Measurements from ENCODE around the gene SLC35F4.
"Not testable (repeated sequence)": the region's sequence is repeated elsewhere in the genome, so short reads cannot be mapped to it uniquely, and the experiment has no call there.

The SLC35F4 gene

DNA sequence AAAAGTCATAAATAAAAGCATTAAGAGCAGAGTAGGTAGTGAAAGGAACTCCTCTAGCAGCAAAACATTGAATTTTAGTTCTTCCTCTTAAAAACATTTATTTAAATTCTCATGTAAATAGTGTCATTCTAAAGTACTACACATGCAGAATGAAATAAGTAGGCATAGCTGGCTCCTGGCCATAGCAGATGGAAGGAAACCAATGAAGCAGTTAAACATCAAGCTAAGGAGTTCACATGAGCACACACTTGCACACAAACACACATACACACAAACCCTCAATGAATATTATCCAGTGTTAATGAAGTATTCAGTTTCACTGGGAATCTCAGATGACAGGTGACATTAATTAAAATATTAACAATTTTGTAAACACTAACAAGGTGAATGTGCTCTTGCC is 69.3 kb downstream of the SLC35F4 start:
- Mint-ChIP-seq H3K9me3 (no peaks in the 10 kb centered on the region), H3K27me3 (ENCODE audit: low read depth) (no peaks in the 10 kb centered on the region), H3K4me1 (ENCODE audit: low read depth) (no peaks in the 10 kb centered on the region), H3K4me3 (no peak overlapping the region), H3K36me3 (ENCODE audit: low read depth) (no peaks in the 10 kb centered on the region), H3K27ac (no peak overlapping the region)

DNA sequence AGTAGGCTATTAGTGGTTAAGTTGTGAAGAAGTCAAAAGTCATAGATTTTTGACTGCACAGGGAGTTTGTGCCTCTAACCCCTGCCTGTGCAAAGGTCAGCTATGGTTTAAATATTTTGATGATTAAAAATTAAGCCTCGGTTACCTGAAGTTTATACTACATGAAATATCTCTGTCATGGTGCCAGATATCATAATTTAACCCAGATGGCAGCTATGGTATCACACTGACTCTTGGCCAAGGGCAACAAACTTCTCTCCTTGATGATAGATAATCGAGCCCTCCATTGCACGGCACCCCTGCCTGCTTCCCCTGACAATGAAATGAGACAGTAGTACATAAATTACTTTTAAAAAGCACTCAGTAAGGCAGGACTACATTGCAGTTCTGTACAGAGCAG is 80.8 kb downstream of the SLC35F4 start:
- Mint-ChIP-seq H3K27ac (no peak overlapping the region), H3K4me3 (no peak overlapping the region), H3K27me3 (ENCODE audit: low read depth) (no peaks in the 10 kb centered on the region), H3K4me1 (ENCODE audit: low read depth) (no peaks in the 10 kb centered on the region), H3K9me3 (peaks cover 39% of the 10 kb centered on the region), H3K36me3 (ENCODE audit: low read depth) (no peaks in the 10 kb centered on the region)

DNA sequence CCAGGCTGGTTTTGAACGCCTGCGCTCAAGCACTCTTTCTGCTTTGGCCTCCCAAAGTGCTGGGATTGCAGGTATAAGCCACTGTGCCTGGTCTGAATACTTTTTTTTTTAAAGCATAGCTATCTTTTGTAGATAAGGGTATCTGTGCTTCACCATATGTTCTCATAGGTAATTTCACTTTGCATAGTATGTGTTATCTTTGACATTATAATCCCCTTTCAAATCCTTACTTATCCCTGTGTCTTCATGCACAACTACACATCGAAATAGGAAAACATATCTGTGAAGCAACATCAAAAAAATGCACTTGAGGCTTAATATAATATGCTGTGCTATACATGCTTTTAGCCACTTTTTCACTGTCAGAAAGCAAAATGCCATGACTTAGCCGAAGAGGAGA is 94.1 kb downstream of the SLC35F4 start:
- H3K27ac Mint-ChIP-seq, result no peak overlapping the region
- H3K4me1 Mint-ChIP-seq (ENCODE audit: low read depth), result no peaks in the 10 kb centered on the region
- H3K36me3 Mint-ChIP-seq (ENCODE audit: low read depth), result no peaks in the 10 kb centered on the region
- H3K4me3 Mint-ChIP-seq, result no peak overlapping the region
- H3K9me3 Mint-ChIP-seq, result peaks cover 7% of the 10 kb centered on the region
- no peaks in the 10 kb centered on the region for H3K27me3 Mint-ChIP-seq (ENCODE audit: low read depth)

DNA sequence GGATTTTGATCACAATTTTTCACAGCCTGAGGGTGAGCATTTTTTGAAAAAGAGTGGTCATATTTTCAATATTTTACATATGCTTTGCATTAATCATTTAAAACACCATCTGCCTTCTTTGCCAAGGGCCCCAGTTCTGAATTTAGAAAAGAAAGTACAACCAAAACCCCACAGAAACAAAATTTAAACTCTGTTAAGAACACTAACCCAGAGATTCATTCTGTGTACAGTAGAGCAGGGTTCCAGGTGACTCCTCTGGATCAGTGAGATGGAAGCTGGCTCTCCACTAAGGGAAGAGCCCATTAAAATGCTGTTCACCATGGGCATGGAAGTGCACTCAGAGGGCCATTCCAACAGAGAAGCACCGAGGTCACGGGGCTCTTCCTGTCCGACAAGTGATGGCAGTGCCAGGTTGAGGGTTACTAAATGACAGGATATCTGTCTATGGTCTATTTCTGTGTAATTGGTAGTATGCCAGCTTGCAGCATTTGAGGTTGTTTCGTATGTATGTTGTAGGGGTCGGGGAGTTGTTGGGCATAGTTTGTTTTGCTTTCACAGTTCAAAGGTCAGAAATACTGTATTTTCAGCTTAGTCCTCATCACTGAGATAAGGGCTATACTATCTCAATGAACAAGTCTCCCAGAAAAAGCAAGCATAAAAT is 95.9 kb downstream of the SLC35F4 start:
- H3K4me1 Mint-ChIP-seq (ENCODE audit: low read depth), result no peaks in the 10 kb centered on the region
- H3K27ac Mint-ChIP-seq, result no peak overlapping the region
- no peaks in the 10 kb centered on the region for H3K27me3 Mint-ChIP-seq (ENCODE audit: low read depth)
- no peak overlapping the region for H3K4me3 Mint-ChIP-seq
- H3K9me3 Mint-ChIP-seq, result no peaks in the 10 kb centered on the region
- no peaks in the 10 kb centered on the region for H3K36me3 Mint-ChIP-seq (ENCODE audit: low read depth)

DNA sequence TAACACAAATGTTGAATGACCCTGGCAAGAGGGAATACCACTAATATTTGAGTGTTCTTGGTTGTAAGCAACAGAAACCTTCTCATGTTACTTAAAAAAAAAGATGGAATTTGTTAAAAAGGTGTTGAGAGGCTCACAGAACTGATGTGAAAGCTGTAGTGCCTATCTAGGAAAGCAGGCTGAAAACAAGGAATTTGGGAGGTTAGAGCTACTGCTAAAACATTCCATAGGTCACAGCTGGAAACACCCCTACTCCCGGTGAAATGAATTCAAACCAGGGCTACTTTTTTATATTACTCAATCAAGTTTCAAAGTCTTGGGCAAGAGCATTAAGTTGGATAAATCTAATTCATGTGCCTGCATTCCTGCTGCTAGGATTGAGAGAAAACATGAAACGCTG is 104.1 kb downstream of the SLC35F4 start:
- Mint-ChIP-seq H3K27me3 (ENCODE audit: low read depth) (no peaks in the 10 kb centered on the region), H3K27ac (no peak overlapping the region), H3K9me3 (no peaks in the 10 kb centered on the region), H3K4me1 (ENCODE audit: low read depth) (no peaks in the 10 kb centered on the region), H3K4me3 (no peak overlapping the region), H3K36me3 (ENCODE audit: low read depth) (no peaks in the 10 kb centered on the region)

DNA sequence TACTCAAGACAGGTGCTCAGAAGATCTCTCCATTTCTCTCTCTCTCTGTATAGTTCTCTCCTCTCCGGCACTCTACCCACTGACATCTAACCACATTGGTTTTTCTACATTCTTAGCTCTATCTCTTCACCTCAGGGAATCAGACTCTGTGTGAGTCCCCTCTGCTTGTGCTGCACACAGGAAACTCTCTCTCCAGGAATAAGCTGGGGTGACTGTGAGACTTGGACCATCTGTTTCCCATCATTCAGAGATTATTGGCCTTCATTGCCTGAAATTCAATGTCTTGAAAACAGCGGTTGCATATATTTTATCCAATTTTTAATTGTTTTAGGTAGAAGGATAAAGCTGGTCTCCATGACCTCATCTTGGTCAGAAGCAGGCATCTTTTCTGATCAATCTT is 105.0 kb downstream of the SLC35F4 start:
- Mint-ChIP-seq H3K9me3 (no peaks in the 10 kb centered on the region), H3K27ac (no peak overlapping the region), H3K4me1 (ENCODE audit: low read depth) (no peaks in the 10 kb centered on the region)

DNA sequence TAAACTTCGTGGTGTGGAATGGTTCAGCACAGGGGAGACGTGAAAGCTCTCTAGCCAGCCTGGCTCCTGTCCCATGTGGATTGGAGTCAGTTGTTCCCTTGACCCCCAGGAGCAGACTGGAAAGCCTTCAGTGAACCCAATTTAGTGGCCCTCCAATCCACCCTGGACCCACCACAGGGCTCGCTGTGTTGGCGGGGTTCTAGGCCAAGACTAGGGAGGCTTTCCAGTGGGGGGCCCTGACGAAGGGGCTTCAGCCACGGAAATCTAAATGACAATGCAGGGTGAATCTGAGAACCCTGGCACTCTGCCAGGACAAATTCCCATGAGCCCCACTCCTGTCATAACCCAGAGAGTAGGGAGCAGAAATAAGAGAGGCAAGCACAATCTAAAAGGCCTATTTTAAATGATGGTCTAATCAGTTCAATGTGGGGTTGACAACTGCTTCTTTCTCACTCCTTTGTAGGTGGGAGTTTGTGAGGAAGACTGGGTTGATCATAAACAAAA is 110.8 kb downstream of the SLC35F4 start:
- Mint-ChIP-seq H3K4me3 (no peak overlapping the region), H3K4me1 (ENCODE audit: low read depth) (no peaks in the 10 kb centered on the region), H3K9me3 (no peaks in the 10 kb centered on the region), H3K36me3 (ENCODE audit: low read depth) (no peaks in the 10 kb centered on the region), H3K27me3 (ENCODE audit: low read depth) (no peaks in the 10 kb centered on the region), H3K27ac (no peak overlapping the region)

More for the DNA sequence above, 105.0 kb downstream of the SLC35F4 start:
- Mint-ChIP-seq H3K27me3 (ENCODE audit: low read depth) (no peaks in the 10 kb centered on the region), H3K36me3 (ENCODE audit: low read depth) (no peaks in the 10 kb centered on the region), H3K4me3 (no peak overlapping the region)

DNA sequence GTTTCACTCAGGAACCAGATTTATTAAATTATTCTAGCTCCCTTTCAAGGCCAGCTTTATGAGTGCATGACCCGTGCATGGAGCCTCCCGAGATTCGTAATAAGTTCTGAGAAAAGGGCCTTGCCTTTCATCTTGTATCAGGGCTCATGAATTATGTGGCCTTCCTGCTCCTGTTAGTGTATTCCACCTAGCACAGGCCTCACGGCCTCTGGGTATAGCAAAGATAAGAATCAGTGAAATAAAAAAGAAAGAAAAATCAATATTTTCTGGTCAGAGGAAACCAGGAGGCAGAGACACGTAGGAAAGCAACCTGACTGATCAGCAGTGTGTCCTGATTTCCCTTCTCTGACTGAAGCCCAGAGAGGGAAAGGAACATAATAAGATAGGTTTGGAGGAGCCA is 111.4 kb downstream of the SLC35F4 start:
- H3K27ac Mint-ChIP-seq, result no peak overlapping the region
- H3K9me3 Mint-ChIP-seq, result no peaks in the 10 kb centered on the region
- no peak overlapping the region for H3K4me3 Mint-ChIP-seq
- no peaks in the 10 kb centered on the region for H3K4me1 Mint-ChIP-seq (ENCODE audit: low read depth)
- H3K36me3 Mint-ChIP-seq (ENCODE audit: low read depth), result no peaks in the 10 kb centered on the region
- H3K27me3 Mint-ChIP-seq (ENCODE audit: low read depth), result no peaks in the 10 kb centered on the region

DNA sequence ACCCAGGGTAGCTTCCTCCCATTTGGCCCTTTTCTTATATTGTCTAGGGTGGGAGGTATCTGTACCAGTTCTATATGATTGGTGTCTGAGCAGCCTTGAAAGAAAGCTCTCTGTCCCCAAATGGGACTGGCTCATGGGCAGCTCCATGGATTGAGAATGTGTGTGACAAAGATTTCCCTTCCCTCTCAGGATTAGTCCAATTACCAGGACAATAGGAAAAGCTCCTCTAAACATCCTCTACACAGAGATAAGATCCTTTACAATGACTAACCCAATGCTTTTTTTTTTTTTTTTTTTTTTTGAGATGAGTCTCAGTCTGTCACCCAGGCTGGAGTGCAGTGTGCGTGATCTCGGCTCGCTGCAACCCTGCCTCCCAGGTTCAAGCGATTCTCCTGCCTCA is 112.1 kb downstream of the SLC35F4 start:
- Mint-ChIP-seq H3K9me3 (no peaks in the 10 kb centered on the region), H3K27ac (no peak overlapping the region), H3K27me3 (ENCODE audit: low read depth) (no peaks in the 10 kb centered on the region), H3K4me3 (no peak overlapping the region), H3K36me3 (ENCODE audit: low read depth) (no peaks in the 10 kb centered on the region), H3K4me1 (ENCODE audit: low read depth) (no peaks in the 10 kb centered on the region)

DNA sequence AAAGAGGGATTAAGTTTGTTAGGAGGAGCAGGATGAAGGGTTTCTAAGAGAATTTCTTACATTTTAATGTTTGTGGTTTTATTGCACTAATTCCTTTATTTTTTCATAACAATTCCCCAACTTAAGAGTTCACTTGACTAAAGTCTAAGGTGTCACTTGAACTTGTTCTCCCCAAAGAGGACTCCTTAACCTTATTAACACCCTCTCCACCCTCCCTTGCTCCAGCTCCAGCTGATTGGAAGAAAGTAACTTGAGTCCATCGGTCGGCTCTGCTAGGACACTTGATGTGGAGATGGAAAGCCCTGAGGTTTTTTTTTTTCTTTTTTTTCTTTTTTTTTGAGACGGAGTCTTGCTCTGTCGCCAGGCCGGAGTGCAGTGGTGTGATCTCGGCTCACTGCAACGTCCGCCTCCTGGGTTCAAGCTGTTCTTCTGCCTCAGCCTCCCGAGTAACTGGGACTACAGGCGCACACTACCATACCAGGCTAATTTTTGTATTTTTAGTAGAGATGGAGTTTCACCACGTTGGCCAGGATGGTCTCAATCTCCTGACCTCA is 113.7 kb downstream of the SLC35F4 start:
- H3K27ac Mint-ChIP-seq; H3K4me1 Mint-ChIP-seq (ENCODE audit: low read depth); H3K9me3 Mint-ChIP-seq; H3K27me3 Mint-ChIP-seq (ENCODE audit: low read depth); H3K36me3 Mint-ChIP-seq (ENCODE audit: low read depth); H3K4me3 Mint-ChIP-seq: not testable (repeated sequence)

DNA sequence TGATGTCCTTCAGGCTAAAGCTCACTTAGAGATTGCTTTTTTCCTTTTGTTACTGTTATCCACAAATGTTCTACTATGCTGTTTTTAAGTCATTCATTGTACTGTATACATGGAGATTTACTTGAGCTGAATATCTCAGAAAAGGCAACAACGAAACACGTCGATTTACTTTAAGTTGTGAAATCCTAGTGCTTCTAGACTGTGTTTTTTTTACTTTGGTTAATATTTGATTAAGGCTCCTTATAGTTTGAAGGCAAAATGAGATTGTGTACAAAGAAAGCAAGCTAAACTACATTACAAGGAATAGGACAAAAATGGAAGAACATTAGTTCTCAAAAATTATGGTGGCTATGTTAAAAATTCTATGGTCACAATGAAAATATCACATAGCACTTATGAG is 114.5 kb downstream of the SLC35F4 start:
- Mint-ChIP-seq H3K9me3 (no peaks in the 10 kb centered on the region), H3K27ac (no peak overlapping the region), H3K4me1 (ENCODE audit: low read depth) (no peaks in the 10 kb centered on the region), H3K36me3 (ENCODE audit: low read depth) (no peaks in the 10 kb centered on the region), H3K4me3 (no peak overlapping the region), H3K27me3 (ENCODE audit: low read depth) (no peaks in the 10 kb centered on the region)

DNA sequence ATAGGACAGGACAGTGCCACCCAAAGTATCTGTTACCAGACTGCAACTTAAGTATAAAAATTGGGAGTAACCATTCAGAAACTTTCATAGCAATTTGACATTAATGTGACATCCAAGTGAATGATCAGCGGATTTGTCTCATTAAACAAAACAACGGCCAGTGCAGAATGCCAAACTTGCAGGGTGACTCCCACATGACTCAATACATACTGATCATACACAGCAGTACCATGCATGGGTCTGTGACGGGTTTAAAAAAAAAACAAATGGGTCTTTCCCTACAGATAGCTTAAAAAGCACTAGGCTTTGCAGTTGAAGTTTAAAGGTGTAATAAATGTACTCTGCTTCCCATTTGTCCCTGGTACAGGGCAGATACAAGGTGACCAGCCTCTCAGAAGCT is 116.6 kb downstream of the SLC35F4 start:
- H3K27ac Mint-ChIP-seq, result no peak overlapping the region
- no peaks in the 10 kb centered on the region for H3K9me3 Mint-ChIP-seq
- H3K36me3 Mint-ChIP-seq (ENCODE audit: low read depth), result no peaks in the 10 kb centered on the region
- no peaks in the 10 kb centered on the region for H3K4me1 Mint-ChIP-seq (ENCODE audit: low read depth)
- no peak overlapping the region for H3K4me3 Mint-ChIP-seq
- H3K27me3 Mint-ChIP-seq (ENCODE audit: low read depth), result no peaks in the 10 kb centered on the region

DNA sequence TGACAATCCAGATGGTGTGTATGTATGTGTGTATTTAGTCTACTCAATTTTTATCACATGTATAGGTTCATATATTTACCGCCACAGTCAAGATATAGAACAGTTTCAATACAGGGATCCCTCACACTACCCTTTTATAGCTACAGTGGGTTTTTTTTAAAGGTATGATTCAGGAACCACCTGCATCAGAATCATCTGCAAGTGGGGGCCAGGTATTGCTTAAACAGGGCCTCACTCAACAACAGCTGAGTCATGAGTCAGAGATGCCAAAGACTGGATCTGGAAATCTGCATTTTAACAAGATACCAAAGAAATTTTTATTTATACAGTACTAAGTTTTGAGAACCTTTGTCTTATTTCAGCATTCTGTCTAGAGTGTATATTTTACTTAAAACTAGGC is 117.6 kb downstream of the SLC35F4 start:
- Mint-ChIP-seq H3K4me1 (ENCODE audit: low read depth) (no peaks in the 10 kb centered on the region), H3K36me3 (ENCODE audit: low read depth) (no peaks in the 10 kb centered on the region), H3K9me3 (no peaks in the 10 kb centered on the region), H3K27ac (no peak overlapping the region), H3K4me3 (no peak overlapping the region), H3K27me3 (ENCODE audit: low read depth) (no peaks in the 10 kb centered on the region)

DNA sequence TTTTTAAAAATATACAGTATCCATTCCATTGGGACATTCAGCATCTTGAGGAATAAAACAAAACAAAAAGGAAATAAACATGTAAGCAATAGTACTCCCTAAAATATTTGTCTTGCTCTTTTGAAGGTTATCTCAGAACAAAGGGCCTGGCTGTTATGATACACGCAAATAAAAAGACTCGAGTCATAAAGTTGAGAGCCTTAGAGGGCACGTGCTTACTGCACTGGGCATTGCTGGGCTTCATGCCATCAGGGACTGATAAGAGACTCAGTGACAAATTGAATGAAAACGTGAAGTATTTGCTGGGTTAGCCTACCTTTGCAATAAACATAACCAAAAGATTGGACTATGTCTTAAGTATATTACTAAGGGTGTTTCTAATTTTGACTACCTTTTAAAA is 118.9 kb downstream of the SLC35F4 start:
- no peaks in the 10 kb centered on the region for H3K4me1 Mint-ChIP-seq (ENCODE audit: low read depth)
- H3K36me3 Mint-ChIP-seq (ENCODE audit: low read depth), result no peaks in the 10 kb centered on the region
- no peak overlapping the region for H3K4me3 Mint-ChIP-seq
- H3K27ac Mint-ChIP-seq, result no peak overlapping the region
- H3K9me3 Mint-ChIP-seq, result no peaks in the 10 kb centered on the region
- no peaks in the 10 kb centered on the region for H3K27me3 Mint-ChIP-seq (ENCODE audit: low read depth)

DNA sequence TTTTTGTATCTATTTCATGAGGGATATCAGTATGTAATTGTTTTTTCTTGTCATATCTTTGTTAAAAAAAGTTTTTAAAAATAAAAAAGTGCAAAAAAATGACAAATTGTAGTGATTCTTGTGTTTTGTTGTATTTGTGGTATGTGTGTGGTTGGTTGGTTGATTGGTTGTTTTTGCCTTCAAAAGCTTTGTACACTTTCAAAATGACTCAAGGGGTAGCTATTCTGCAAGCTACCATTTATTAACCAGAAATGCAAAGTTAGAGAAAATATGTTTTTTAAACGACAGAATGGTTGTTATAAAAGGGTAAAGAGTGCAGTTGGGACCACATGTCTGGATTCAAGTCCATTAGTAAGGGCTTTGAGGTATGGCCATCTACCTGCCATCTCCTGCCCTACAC is 119.3 kb downstream of the SLC35F4 start:
- H3K4me3 Mint-ChIP-seq, result no peak overlapping the region
- no peaks in the 10 kb centered on the region for H3K36me3 Mint-ChIP-seq (ENCODE audit: low read depth)
- no peaks in the 10 kb centered on the region for H3K27me3 Mint-ChIP-seq (ENCODE audit: low read depth)
- H3K4me1 Mint-ChIP-seq (ENCODE audit: low read depth), result no peaks in the 10 kb centered on the region
- no peak overlapping the region for H3K27ac Mint-ChIP-seq
- no peaks in the 10 kb centered on the region for H3K9me3 Mint-ChIP-seq

DNA sequence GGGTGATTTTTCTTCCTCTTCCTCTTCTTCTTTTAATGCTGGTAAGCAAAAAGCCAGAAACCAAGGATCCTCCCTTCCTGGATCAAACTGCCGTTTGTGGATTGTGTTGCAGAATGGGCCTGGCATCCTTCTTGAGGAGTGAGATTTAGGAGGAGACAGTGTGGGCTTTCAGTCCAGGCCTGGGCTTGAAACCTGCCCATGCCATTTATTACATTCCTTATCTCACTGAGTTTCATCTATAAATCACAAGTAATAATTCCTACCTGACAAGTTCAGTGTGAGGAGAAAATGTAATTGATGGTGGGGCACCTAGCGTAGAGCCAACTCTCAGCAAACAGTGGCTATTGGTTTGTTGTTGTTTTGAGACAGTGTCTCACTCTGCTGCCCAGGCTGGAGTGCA is 126.4 kb downstream of the SLC35F4 start:
- no peaks in the 10 kb centered on the region for H3K27me3 Mint-ChIP-seq (ENCODE audit: low read depth)
- H3K27ac Mint-ChIP-seq, result no peak overlapping the region
- no peak overlapping the region for H3K4me3 Mint-ChIP-seq
- H3K4me1 Mint-ChIP-seq (ENCODE audit: low read depth), result no peaks in the 10 kb centered on the region
- no peaks in the 10 kb centered on the region for H3K36me3 Mint-ChIP-seq (ENCODE audit: low read depth)
- no peaks in the 10 kb centered on the region for H3K9me3 Mint-ChIP-seq
